GM12874 (cell line): ENCODE measurements around the gene FOXN1.

Experiments used
- CTCF ChIP-seq: IDR thresholded peaks from 2 replicates; pipeline ENCODE4 v1.5.1; 2011; ENCODE audit warnings: low read depth, mild to moderate bottlenecking, control low read depth, low read length, moderate library complexity; ENCODE audit not compliant: insufficient read depth

The FOXN1 gene

DNA sequence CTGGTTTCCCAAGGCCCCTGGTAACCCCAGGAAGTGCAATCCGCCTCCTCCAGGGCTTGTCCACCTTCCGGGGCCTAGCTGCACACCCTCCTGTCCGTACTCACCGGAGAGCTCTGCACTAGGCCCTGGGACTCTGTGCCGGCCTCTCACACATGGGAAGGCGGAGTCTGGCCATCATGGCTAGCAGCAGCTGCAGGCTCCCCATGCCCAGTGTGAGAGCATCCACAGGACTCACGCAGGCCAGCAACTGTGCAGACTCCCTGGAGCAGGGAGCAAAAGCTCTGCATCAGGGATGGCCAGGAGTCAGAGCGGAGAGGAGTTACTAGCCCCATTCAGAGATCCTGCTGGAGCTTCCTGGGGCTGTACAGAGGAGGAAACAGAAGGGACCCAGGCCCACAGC is 20.2 kb downstream of the FOXN1 start:
- no peak for TF ChIP-seq CTCF

DNA sequence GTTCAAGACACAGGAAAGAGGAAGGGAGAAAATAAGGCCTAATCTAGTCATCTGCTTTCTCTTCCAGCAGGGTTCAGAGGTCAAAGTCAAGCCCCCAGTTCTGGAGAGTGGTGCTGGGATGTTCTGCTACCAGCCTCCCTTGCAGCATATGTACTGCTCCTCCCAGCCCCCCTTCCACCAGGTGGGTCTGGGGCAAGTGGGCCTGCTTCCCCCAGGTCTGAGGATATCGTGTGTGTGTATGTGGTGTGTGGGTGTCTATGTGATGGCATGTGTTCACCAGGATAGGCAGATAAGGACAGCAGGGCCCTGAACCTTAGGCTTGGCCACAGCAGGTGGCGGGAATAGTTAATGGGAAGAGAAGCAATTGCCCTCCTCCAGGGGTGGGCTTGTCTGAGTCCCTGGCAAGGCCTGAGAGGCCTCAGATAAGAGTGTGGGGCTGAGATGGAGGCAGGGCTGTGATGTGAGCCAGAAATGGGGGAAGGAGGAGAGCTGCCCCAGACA is 21.1 kb downstream of the FOXN1 start:
- TF ChIP-seq CTCF = no peak

DNA sequence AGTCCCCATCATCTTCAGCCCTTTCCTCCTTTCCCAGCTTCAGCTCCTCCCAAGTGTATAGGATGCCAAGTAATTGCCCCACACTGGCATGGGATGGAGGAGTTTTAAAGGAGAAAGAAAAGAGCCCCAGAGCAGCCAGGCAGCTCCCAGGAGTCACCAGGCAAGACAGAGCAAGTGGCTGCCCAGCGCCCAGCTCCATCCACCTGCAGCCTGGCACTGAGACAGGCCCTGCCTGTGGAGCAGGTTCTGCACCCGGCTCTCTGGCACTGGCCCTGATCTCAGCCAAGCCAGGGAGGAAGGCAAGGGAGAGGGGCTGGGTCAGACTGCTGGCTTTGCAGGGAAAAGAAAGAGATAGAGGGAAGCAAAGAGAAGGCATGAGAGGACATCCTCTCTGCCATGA is 21.7 kb downstream of the FOXN1 start:
- TF ChIP-seq CTCF = no peak

- no peak for TF ChIP-seq CTCF
Observed at GRCh38 chr17:28528327-28529012, 22.3 kb downstream of the FOXN1 start.

GRCh38 chr17:28529013-28529400 is 22.9 kb downstream of the FOXN1 start:
- TF ChIP-seq CTCF = no peak

DNA sequence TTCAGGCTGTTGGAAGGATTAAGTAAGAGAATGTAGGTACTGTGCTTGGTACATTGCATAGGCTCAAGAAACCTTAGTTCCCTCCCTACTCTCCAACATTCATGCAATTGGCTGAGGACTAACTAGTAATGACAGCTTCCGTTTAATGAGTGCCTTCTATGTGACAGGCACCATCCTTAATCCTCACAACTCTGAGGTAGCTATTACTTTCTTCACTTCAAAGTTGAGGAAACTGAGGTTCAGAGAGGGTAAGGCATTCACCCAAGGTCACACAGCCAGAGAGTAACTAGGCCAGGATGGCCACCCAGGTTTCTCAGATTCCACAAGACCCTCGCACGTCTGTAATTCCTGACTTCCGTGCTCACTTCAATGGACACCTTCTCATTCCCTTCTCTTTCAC is 24.1 kb downstream of the FOXN1 start:
- TF ChIP-seq CTCF = no peak

GRCh38 chr17:28530926-28531325 is 24.8 kb downstream of the FOXN1 start:
- TF ChIP-seq CTCF = no peak
